HG03469 (cell line): ENCODE results near the gene MAP2K2.
"Not testable (repeated sequence)": the region's sequence is repeated elsewhere in the genome, so short reads cannot be mapped to it uniquely, and the experiment has no call there.

Source experiments
- ATAC-seq: cut with Tn5 transposase; IDR thresholded peaks from one replicate; pipeline ENCODE4 v1.9.1; 2021; ENCODE audit warnings: mild to moderate bottlenecking, moderate library complexity, moderate number of reproducible peaks; ENCODE audit not compliant: unreplicated experiment

Gene MAP2K2

DNA sequence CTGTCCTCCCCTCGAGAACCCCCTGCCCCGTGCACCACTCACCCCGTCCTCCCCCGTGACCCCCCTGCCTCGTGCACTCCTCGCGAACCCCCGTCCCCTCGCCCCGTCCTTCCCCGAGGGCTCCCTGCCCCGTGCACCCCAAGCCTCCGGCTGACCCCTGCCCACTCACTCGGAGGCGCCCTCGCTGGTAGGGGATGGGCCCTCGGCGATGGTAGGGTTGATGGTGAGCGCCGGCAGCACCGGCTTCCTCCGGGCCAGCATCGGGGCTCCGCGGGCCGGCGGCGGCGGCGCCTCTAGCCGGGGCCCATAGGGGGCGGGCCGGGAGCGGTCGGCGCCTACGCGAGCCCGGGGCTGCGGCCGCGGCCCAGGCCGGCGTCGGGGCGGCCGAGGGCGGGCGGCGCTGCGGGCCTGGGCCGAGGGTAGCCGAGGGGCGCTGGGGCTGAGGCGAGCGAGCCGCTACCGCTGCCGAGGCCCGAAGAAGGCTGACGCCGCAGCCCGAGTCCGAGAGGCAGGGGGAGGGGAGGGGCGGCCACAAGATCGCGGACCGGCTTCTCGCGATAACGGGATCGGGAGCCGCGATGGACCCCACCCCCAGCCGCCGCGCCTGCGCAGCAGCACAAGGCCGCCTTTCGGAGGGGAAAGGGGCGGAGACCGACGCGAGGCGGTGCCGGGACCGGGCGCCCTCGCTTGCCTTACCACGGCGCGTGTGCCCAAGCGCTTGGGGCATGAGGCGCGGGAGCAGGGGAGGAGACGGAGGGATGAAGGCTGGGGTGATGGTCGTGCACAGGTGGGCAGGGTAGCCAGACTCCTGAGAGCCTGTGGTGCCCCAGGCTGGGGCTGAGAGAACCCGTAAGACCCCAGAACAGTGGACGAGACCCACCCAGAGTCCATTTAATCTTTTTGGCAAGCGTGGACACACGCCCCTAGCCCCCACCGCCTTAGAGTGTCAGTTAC, at the start of gene MAP2K2:
TSS of gene MAP2K2 (minus strand) at position 508 of the 954 bp plus-strand sequence. CDS start at position 261, 247 bp downstream.
- ATAC-seq = no peak

DNA sequence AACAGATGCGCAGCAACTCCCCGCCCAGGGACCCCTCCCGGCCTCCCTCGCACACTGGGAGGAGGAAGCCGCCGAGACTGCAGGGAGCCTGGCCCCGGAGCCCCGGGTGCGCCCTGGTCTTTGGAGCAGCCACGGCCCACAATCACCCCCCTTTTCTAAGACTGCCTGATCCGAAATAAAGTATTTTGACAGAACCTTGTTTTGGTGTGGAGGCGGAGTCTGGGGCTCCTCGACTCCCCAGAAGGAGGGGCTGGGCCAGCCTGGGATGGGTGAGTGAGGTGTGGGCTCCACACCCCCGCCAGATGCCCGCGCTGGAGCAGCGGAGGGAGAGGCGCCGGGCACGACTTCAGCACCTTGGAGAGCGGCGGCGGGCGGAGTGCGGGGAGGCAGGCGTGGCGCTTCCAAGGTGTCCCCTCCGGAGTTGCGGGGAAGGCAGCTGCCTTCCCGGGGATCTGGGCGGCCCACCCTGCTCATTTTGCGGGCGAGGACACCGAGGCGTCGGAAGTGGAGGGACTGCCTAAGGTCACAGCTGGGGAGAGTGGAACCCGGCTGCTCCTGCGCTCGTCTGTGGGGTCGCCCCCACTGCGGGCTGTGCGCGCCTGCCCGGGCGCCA, 49.0 kb upstream of the MAP2K2 start:
- no peak for ATAC-seq

- no peak for ATAC-seq
These were observed 47.8 kb upstream of the MAP2K2 start for GRCh38 chr19:4171676-4172075.

DNA sequence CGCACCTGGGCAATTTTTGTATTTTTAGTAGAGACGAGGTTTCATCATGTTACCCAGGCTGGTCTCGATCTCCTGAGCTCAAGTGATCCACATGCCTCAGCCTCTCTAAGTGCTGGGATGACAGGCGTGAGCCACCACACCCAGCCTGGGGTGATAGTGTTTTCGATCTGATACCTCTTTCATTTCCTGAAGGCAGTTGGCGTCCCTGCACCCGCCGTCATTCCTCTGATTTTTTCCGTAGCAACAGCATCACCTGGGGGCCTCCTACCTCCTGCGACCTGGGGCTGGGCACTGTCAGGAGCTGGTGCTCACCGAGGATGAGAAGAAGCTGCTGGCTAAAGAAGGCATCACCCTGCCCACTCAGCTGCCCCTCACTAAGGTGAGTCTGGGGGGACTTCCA, 40.3 kb upstream of the MAP2K2 start:
- ATAC-seq = no peak

DNA sequence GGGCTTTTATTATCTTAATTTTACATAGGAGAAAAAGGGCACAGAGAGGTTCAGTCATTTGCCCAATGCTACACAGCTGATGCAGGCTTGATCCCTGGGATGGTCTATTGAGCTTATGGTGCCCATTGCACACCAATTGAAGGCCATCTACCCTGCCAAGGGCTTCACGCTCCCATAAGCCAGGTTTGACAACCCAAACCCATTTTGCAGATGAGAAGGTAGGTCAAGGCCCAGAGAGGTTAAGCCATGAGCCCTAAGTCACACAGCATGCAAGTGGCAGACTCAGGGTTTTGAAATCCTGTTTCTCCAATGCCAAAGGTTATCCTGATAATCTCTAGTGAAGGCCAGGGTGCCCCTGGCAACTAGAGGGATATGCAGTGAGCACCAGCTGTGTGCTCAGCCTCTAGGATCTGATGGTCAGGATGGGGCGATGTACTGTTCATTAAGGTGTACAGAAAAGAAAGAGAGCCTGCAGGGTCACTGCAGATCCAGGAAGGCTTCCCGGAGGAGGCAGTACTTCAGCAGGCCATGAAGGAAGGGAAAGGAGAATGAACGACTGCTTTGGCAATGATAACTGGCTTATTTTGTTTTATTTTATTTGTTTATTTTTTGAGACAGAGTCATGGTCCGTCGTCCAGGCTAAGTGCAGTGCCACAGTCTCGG, 37.6 kb upstream of the MAP2K2 start:
- no peak for ATAC-seq

GRCh38 chr19:4157971-4158370, 34.0 kb upstream of the MAP2K2 start:
- ATAC-seq = not testable (repeated sequence)

GRCh38 chr19:4157164-4157563, 33.2 kb upstream of the MAP2K2 start:
- ATAC-seq = no peak

- no peak for ATAC-seq
These were observed 30.8 kb upstream of the MAP2K2 start for GRCh38 chr19:4154571-4155312.

GRCh38 chr19:4152241-4152998, 28.5 kb upstream of the MAP2K2 start:
- ATAC-seq = no peak

GRCh38 chr19:4151623-4152022, 27.7 kb upstream of the MAP2K2 start:
- ATAC-seq = no peak

DNA sequence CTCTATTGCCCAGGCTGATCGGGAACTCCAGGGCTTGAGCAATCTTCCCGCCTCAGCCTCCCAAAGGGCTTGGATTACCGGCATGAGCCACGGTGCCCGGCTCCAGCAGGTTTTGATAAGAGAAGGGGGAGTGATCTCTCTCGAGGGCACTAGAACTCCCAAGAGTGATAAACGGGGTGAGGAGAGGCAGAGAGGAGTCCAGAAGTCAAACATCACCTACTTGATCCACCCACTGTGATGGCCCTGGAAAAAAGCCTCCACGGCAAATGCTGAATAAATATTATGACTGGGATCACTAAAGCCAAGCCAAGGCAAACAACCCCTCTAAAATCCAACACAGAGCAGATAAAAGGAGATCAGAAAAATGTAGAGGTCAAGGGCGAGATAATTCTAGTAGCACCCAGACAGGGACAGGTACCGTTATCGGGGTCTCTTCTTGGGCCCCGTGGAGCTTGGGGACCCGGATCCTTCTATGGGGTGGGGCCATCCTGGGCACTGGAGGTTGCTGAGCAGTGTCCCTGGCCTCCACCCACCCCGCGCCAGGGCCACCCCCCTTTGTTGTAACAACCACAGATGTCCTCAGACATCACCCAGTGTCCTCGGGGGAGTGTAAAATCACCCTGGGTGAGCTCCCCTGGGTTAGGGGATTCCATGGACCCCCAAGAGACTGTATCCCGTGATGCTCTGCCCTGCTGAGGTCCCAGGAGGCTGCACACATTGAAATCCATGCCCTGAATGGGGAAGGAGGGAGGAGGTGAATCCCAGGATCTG, 25.8 kb upstream of the MAP2K2 start:
- no peak for ATAC-seq

GRCh38 chr19:4144666-4145249, 20.8 kb upstream of the MAP2K2 start:
- no peak for ATAC-seq

- ATAC-seq = not testable (repeated sequence)
These were observed 19.0 kb upstream of the MAP2K2 start for GRCh38 chr19:4142916-4143315.

- no peak for ATAC-seq
These were observed 16.4 kb upstream of the MAP2K2 start for GRCh38 chr19:4140237-4140711.

DNA sequence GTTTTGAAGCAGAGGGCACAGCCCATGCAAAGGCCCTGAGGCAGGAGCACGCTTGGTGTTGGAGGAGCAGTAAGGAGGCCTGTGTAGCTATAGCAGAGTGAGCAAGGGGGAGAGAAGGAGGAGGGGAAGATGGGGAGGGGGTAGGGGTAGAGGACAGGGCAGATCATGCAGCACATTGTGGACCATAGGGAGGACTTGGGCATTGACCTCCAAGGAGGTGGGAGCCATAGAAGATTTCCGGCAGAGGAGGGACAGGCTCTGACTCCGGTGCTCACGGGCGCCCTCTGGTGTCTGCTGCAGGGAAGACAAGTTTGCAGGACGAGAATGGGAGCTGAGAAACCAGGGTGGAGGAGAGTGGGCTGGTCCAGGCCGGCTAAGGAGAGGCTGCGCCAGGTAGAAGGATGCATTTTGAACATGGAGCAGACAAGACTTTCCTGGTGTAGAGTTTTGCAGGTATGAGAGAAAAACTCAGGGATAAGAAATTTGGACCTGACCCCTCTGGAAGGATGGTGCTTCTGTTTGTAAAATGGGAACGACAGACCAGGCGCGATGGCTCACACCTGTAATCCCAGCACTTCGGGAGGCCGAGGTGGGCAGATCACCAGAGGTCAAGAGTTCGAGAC, 15.8 kb upstream of the MAP2K2 start:
- no peak for ATAC-seq

DNA sequence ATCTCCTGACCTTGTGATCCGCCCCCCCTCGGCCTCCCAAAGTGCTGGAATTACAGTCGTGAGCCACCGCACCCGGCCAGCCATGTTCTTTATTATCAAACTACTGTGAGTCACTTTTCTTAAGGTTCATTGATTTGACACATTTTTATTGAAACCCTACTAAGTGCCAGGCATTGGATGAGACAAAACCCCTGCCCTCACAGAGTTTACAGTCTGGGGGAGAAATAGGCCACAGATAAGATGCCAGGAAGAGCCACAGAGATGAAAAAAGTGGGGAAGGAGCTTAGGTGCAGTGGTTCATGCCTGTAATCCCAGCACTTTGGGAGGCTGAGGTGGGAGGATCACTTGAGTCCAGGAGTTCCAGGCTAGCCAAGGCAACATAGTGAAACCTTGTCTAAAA, 14.5 kb upstream of the MAP2K2 start:
- no peak for ATAC-seq

GRCh38 chr19:4136680-4137088, 12.8 kb upstream of the MAP2K2 start:
- ATAC-seq = no peak

- not testable (repeated sequence) for ATAC-seq
These were observed 11.5 kb upstream of the MAP2K2 start for GRCh38 chr19:4135386-4135785.
